GM12874 (cell line): Measurements from ENCODE around the gene RGMB.

Experiments
- TF ChIP-seq, protein P1 (sequence below): IDR thresholded peaks from 2 replicates; pipeline ENCODE4 v1.5.1; 2011; ENCODE audit warnings: low read depth, mild to moderate bottlenecking, control low read depth, low read length, moderate library complexity; ENCODE audit not compliant: insufficient read depth

Gene RGMB

DNA sequence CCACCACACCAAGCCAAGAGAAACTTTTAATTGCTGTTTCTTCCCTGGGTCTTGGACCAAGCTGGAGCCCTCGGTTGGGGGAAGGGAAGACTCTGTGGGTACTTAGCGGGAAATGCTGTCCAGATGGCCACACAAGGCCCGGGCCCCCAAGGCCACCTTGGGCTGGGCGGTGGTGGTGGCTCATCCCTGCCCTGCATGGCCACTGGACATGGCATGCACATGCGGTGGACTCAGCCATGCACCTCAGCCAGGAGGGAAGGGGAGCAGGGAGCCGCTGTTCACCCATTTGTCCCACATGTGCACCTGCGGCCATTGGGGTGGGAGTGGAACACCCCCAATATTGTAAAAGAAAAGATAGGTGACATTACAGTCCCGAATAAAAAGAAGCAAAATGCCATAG is 72.4 kb downstream of the RGMB start:
- TF ChIP-seq, protein P1, sequence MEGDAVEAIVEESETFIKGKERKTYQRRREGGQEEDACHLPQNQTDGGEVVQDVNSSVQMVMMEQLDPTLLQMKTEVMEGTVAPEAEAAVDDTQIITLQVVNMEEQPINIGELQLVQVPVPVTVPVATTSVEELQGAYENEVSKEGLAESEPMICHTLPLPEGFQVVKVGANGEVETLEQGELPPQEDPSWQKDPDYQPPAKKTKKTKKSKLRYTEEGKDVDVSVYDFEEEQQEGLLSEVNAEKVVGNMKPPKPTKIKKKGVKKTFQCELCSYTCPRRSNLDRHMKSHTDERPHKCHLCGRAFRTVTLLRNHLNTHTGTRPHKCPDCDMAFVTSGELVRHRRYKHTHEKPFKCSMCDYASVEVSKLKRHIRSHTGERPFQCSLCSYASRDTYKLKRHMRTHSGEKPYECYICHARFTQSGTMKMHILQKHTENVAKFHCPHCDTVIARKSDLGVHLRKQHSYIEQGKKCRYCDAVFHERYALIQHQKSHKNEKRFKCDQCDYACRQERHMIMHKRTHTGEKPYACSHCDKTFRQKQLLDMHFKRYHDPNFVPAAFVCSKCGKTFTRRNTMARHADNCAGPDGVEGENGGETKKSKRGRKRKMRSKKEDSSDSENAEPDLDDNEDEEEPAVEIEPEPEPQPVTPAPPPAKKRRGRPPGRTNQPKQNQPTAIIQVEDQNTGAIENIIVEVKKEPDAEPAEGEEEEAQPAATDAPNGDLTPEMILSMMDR: no peak
